GM18519 (cell line): ENCODE measurements around the gene ITGA2B.
"Not testable (repeated sequence)": the region's sequence is repeated elsewhere in the genome, so short reads cannot be mapped to it uniquely, and the experiment has no call there.

Source experiments
- ATAC-seq: cut with Tn5 transposase; IDR thresholded peaks from one replicate; pipeline ENCODE4 v1.9.1; 2021; ENCODE audit warnings: mild to moderate bottlenecking, moderate library complexity; ENCODE audit not compliant: unreplicated experiment, low FRiP score

Gene ITGA2B

DNA sequence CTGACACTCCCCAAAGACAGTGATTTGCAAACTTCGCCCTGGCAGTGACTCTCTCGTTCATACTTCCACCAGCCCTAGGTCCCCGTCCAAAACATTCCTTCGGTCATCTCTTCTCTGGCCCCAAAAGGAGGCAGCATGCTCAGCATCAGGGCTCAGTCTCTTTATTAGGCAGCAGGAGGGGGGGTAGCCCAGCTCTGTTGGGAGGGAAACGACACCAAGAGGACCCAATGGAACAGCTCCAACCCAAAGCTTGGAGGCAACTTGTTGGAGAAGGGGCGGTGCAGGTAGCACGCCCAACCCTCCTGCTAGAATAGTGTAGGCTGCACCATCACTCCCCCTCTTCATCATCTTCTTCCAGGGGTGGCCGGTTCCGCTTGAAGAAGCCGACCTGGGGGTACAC, 17.4 kb downstream of the ITGA2B start:
- no peak for ATAC-seq

DNA sequence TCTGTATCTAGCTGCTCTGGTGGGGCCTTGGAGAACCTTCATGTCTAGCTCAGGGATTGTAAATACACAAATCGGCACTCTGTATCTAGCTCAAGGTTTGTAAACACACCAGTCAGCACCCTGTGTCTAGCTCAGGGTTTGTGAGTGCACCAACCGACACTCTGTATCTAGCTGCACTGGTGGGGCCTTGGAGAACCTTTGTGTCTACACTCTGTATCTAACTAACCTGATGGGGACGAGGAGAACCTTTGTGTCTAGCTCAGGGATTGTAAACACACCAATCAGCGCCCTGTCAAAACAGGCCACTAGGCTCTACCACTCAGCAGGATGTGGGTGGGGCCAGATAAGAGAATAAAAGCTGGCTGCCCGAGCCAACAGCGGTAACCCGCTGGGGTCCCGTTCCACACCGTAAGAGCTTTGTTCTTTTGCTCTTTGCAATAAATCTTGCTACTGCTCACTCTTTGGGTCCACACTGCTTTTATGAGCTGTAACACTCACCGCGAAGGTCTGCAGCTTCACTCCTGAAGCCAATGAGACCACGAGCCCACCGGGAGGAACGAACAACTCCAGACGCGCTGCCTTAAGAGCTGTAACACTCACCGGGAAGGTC, 19.9 kb downstream of the ITGA2B start:
- not testable (repeated sequence) for ATAC-seq

DNA sequence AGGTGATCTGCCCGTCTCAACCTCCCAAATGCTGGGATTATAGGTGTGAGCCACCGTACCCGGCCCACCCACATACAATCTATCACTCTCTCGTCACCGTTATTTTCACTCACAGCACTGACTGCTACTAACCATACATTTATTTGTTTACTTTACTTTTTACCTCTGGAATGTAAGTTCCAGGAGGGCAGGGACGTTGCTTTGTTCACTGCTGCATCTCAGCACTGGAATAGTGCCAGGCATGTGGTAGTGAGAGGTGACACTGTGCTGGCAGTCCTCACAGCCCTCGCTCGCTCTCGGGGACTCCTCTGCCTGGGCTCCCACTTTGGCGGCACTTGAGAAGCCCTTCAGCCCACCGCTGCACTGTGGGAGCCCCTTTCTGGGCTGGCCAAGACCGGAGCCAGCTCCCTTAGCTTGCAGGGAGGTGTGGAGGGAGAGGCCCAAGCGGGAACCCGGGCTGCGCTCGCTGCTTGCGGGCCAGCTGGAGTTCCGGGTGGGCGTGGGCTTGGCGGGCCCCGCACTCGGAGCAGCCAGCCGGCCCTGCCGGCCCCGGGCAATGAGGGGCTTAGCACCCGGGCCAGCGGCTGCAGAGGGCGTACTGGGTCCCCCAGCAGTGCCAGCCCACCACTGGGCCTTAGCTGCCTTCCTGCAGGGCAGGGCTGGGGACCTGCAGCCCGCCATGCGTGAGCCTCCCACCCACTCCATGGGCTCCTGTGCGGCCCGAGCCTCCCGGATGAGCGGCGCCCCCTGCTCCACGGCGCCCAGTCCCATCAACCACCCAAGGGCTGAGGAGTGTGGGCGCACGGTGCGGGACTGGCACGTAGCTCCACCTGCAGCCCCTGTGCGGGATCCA, 20.8 kb downstream of the ITGA2B start:
- ATAC-seq: not testable (repeated sequence)

GRCh38 chr17:44367231-44367979, 22.0 kb downstream of the ITGA2B start:
- ATAC-seq: no peak

DNA sequence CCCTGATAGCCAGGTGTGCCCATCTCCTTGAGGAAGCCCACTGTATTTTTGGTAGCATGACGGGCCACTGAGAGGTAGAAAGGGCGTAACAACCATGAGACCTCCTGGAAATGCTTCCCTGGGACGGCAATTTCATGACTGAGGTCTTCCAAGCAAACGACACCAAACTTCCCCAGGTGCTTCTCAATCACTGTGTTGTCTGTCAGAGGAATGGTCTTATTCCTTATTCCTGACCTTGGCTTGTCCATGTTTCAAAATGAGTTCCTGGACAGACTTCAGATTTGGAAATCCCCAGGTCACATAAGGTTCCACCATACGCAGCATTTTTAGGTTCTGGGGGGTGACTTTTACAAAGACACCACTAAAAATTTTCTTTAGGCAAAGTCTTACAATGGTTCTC, 24.4 kb downstream of the ITGA2B start:
- ATAC-seq: not testable (repeated sequence)

GRCh38 chr17:44363613-44364159, 25.8 kb downstream of the ITGA2B start, which contains the start of gene FAM171A2:
TSS of gene FAM171A2 (minus strand) at chr17:44363853. CDS start at chr17:44363714, 139 bp downstream.
- ATAC-seq: no peak

GRCh38 chr17:44362949-44363612, 26.4 kb downstream of the ITGA2B start:
- ATAC-seq: no peak

DNA sequence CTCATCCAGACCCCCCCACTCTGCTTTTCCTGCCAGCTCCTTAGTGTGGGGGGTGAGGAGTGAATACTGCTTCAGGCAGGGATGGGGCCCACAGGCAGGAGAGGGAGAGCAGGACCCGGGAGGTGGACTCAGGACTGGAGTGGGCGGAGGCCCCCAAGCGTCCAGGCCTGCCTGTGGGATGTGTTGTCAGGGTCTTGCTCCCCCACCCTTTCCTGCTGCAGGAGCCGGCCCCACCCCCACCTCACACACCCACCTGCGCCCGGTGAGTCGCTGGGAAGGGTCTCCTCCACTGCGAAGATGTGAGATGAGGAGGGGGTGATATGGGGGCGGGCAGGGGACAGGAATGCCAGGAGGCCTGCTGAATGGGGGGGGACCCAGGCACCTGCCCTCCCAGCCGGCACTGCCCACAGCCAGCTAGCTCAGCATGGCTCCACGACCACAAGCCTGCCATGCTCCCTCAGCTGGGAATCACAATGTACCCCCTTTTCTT, 26.9 kb downstream of the ITGA2B start:
- ATAC-seq: no peak

GRCh38 chr17:44361292-44362260, 27.9 kb downstream of the ITGA2B start:
- ATAC-seq: no peak

DNA sequence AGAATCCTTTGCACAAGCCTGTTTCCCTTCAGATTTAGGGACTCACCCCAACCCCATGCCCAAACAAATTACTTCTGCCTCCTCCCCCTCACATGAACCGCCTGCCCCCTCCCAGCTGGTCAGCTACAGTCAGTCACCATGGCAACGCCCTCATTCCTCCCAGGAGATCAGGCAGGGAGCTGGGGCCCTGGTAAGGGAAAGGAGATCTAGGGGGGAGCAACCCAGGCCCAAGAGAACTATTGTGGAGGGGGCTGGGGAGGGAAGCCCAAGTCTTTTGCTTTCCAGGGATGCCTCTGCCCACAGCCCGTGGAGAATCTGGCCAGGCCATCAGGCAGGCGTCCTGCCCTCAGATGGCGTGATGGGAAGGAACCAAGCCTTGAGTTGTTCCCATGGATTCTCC, 28.6 kb downstream of the ITGA2B start:
- ATAC-seq: no peak

DNA sequence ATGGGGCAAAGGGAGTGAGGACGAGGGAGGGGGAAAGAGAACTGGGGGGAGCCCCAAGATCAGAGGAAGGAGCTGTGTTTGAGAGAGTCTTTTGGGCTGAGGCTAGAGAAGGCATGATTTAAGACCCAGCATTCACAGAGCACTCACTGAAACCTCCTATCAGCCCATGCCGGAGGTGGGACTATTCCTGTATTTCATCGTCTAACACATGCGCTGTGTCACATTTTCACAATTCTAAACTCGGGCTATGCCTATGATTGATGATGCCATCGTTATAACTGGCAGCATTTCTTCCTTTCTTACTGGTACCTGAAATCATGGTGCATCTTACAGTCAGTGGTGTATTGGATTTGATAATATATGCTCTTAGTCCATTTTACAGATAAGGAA, 29.3 kb downstream of the ITGA2B start:
- ATAC-seq: no peak

DNA sequence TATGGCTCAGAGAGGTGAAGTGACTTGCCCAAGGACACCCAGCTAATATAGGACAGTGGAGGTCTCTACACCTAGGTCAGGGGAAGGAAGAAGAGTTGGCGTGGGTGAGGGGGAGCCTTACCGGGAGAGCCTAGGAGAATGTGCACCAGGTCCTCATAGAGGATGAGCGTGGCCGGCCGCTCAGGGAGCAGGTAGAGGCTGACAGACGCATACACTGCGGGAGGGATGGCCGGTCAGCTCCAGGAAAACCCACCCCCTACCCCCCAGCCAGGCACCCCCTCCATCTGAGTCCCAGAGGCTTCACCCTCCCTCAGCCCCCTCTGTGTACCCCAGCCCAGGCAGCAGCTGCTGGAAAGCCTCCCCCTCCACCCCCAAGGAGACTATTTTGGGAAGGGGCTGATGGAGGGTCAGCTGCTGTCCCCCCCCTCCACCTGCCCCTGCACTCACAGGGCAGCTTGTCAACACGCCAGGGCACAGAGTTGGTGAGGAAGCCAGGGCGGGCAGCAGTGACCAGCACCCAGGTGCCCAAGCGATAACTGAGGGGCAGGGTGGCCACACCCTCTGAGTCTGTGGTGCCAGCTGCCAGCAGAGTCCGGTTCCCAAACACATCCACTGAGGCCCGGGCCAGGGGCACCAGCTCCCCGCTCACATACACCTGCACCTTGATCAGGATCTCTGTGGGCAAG, 29.8 kb downstream of the ITGA2B start:
- no peak for ATAC-seq

DNA sequence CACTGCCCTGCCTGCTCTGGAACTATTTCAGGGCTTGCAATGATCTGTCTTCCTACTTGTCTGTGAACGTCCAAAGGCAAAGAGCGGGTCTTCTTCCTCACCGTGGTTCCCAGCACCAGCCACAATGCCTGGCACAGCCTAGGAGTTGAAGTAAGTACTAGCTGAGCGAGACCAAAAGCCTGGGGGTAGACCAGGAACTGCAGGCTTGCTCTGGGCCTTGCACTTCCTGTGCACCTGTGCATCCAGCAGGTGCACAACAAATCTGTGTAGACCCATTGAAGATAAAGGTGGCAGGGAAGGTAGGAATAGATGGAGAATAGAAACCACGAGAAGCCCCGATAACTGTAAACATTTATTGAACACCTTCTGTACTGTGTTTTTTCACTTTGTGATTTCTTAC, 30.4 kb downstream of the ITGA2B start:
- ATAC-seq: no peak

DNA sequence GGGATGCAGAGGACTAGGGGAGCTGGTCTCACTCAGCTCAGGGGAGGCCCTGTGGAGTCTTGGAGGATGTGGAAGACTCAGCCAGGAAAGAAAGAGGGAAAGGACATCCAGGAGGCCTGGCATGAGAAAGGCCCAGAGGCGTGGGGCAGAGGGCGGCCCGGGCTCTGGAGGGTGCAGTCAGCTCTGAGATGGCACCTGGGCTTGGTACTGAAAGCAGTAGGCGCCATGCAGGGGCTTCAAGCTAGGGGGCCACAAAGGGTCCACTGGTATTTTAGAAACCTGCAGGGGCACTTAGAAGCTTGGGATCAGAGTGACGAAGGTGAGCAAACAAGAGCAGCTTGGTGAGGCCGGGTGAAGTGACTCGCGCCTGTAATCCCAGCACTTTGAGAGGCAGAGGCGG, 31.4 kb downstream of the ITGA2B start:
- ATAC-seq: no peak

DNA sequence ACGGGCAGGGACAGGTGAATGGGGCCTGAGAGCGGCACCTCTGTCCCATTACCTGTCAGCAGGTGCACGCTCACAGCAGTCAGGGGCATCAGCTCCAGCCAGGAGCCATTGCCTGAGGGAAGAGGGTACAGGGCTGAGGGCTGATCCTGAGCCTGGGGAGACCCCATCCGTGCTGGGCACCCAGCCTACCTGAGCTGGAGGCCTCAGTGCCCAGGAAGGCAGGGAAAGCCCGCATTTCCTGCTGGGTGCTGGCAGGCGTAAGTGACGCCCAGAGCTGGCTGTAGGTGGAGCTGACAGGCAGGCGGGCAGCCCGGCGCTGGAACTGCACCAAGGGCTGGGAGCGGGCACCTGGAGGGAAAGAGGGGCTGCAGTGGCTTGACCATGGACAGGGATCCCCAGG, 33.2 kb downstream of the ITGA2B start:
- no peak for ATAC-seq

DNA sequence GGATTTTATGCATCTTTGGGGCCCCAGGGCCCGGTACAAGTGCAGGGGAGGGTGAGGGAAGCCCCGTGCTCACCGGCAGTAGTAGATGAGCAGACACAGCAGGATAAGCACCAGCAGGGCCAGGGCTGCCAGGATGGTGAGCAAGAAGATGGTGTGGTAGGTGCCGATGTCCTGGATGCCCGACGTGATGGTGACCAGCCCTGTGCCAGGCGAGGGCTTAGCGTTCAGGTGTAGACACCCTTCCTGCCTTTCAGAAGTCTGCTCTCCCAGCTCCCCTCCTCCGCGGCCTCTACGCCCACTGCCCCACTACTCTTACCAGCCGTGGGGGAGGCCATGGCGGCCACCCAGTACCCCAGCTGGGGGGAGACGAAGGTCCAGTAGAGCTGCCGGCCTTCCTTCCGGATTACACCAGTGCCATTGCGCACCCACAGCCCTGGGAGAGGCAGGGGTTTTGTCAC, 33.8 kb downstream of the ITGA2B start:
- ATAC-seq: no peak

- ATAC-seq: no peak
These were observed 34.6 kb downstream of the ITGA2B start for GRCh38 chr17:44354582-44355561.
